Measurements from ENCODE around the gene PLBD2. TPM values are rescaled to one million over a fixed set of nuclear protein-coding genes. Genes with fewer than 3 reads are reported as not detected.

Gene PLBD2
- total and polyA plus RNA-seq, 9 of the 15 experiments (the other 6 are each of a cell fraction or from before 2014, with no cell fraction given): 2.4 to 37.4 (median 6.0) TPM

DNA sequence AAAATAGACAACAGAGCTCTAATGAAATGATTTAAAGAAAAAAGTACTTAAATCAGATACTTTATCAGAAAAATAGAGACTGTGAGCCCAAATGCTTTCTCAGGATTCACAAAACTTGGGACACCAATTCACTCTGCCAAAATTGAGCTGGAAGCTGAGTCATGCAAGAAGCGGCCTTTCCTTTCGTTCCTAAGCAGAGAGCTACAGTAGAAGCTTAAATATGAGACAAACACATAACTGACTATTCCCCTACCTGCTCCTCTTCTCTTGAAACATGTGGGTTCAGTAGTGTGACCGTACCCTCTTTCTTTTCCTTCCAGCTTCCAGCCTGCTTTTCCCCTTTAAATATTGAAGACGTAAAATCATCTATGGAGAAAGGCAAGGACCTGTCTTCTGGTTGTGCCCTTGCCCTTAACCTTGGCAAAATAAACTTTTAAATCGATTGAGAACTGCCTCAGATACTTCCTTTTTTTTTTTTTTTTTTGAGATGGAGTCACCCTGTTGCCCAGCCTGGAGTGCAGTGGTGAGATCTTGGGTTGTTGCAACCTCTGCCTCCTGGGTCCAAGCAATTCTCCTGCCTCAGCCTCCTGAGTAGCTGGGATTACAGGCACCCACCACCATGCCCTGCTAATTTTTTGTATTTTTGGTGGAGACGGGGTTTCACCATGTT lies 49.7 kb downstream of the PLBD2 start:
- H3K4me1 ChIP-seq (replicated peaks in 1 of 2; ENCODE audit: control insufficient read depth in 2 of 2, insufficient read depth in 2 of 2, low read length in 2 of 2): peaks cover 14 to 15% of the 10 kb centered on the region in 2 experiments; a peak in 4 of 5 replicates
- ATAC-seq (peak; percentile 57), FAIRE-seq (peak; percentile 55), DNase-seq (ENCODE audit: extremely low read depth in 1 of 4, low spot score in 3 of 4) (peak in 1 of 4 experiments; percentile 64)
- no peaks in the 10 kb centered on the region for H3K36me3 ChIP-seq (ENCODE audit: control insufficient read depth, insufficient read depth, low read length)
- BruUV-seq (replicated peaks): no TSS peak
- in situ Hi-C loops (cut with MboI) (loop anchor here (25.0 kb wide), 1 partner anchor 221 kb away; the partner anchor contains the start of genes DDX54 and RITA1), intact Hi-C loops (cut with micrococcal nuclease) (no loop called here)
- no peak overlapping the region for H3K4me3 ChIP-seq
- WGBS (ENCODE audit: insufficient coverage, low coverage, missing lambda C conversion rate): 25% methylated on average over 6 of the region's 6 CpGs
- no peaks in the 10 kb centered on the region for H3K9me3 ChIP-seq (replicated peaks; ENCODE audit: control insufficient read depth, insufficient read depth, low read depth, low read length)
- peak overlapping the region; percentile 14; the same call in 1 of the 2 replicates for H3K4me2 ChIP-seq (ENCODE audit: insufficient read depth, low read length)
- H4K20me1 ChIP-seq (replicated peaks; ENCODE audit: control insufficient read depth, insufficient read depth, low read length): no peaks in the 10 kb centered on the region
- H3K27me3 ChIP-seq (ENCODE audit: control insufficient read depth in 2 of 2, insufficient read depth in 2 of 2, low read length in 2 of 2): no peaks in the 10 kb centered on the region
- H2AFZ ChIP-seq (ENCODE audit: low read depth, low read length): peak overlapping the region; percentile 94
- POLR2A ChIA-PET: interaction anchor here (0.6 to 1.3 kb wide), 5 partner anchors 8 to 986 kb away, joined by 3 to 4 read pairs (median 3); partner anchors contain the start of gene SDSL
- no peaks in the 10 kb centered on the region for H3K9me1 ChIP-seq (ENCODE audit: control insufficient read depth, insufficient read depth, low read length)
- H3K9ac ChIP-seq (ENCODE audit: insufficient read depth in 1 of 2, low read depth in 2 of 2, low read length in 2 of 2): peak overlapping the region in 1 of 2 experiments; percentile 39; a peak in 2 of 4 replicates
- CTCF ChIA-PET (ENCODE audit: low intra/inter-chr PET ratio): no interaction called here
- H3K27ac ChIP-seq (ENCODE audit: extremely low read depth, low read depth, low read length): peak overlapping the region; percentile 71
- H3K79me2 ChIP-seq (ENCODE audit: control insufficient read depth, insufficient read depth, low read length): no peaks in the 10 kb centered on the region
- TF ChIP-seq ZFX (CRISPR knock-in tag; IDR thresholded peaks at IDR 0.05) (peak; percentile 66), BDP1 (IDR thresholded peaks at IDR 0.05; ENCODE audit: insufficient read depth, insufficient read length) (no peak), NFE2L1 (tag; IDR thresholded peaks at IDR 0.05; ENCODE audit: borderline replicate concordance, low read depth) (peak; percentile 54; the same call in 1 of the 2 replicates), LEF1 (IDR thresholded peaks at IDR 0.05) (peak; percentile 38; the same call in 1 of the 2 replicates), MAFG (tag; conservative IDR thresholded peaks at IDR 0.05) (peak; percentile 85), ATF3 (IDR thresholded peaks at IDR 0.05) (peak; percentile 57; the same call in 1 of the 2 replicates), ATF3 (CRISPR knock-in tag; conservative IDR thresholded peaks at IDR 0.05) (no peak), ESRRA (IDR thresholded peaks at IDR 0.05; ENCODE audit: borderline replicate concordance, low read depth) (peak; percentile 71), AFF1 (IDR thresholded peaks at IDR 0.05; ENCODE audit: low read depth in 1 of 2, partially characterized antibody in 2 of 2) (peak in 1 of 2 experiments; percentile 22), HINFP (tag; conservative IDR thresholded peaks at IDR 0.05; ENCODE audit: low read depth) (no peak), ZNF512 (tag; IDR thresholded peaks at IDR 0.05) (0 out of 2 replicates have a peak, but pooled peaks have one; percentile 6), NFE2 (IDR thresholded peaks at IDR 0.05; ENCODE audit: low read depth) (peak; percentile 91), DPF2 (IDR thresholded peaks at IDR 0.05) (peak; percentile 32)

Measured in K562 (cell line).